NCI-H1436 (cell line): ENCODE results near the gene KRTAP5-2.

ENCODE experiments used
- DNase-seq: peaks from one replicate; lab custom pipeline; 2025; lab: John Stamatoyannopoulos, UW

Gene KRTAP5-2

DNA sequence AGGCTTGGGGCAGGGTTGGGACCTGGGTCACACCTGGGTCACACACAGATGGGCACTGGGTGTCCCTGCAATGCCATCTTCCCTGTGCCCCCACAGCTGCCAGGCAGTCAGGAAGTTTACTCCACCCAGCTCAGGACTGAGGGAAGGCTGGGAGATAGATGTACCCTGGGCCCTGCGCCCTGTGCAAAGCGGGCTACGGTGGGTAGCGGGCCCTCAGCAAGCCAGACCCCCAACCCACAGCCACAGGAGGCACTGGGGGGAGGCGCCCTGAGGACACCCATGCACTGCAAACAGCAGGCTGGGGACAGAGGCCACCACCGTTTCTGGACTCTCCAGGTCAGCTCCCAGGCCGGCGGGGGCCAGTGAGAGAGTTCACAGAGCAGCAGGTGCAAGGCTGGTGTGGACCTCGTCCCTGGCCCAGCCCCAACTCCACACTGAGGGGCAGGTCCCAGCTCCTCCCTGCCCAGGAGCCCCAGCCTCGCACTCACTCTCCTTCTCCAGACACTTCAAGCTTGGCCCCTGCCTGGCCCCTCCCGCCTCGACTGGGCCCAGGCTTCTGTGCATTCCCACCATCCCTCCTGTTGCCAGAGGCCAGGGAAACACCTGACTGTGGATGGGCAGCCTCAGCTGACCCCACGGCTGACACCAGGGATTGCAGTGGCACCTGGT, 30.9 kb downstream of the KRTAP5-2 start:
- no peak for DNase-seq

DNA sequence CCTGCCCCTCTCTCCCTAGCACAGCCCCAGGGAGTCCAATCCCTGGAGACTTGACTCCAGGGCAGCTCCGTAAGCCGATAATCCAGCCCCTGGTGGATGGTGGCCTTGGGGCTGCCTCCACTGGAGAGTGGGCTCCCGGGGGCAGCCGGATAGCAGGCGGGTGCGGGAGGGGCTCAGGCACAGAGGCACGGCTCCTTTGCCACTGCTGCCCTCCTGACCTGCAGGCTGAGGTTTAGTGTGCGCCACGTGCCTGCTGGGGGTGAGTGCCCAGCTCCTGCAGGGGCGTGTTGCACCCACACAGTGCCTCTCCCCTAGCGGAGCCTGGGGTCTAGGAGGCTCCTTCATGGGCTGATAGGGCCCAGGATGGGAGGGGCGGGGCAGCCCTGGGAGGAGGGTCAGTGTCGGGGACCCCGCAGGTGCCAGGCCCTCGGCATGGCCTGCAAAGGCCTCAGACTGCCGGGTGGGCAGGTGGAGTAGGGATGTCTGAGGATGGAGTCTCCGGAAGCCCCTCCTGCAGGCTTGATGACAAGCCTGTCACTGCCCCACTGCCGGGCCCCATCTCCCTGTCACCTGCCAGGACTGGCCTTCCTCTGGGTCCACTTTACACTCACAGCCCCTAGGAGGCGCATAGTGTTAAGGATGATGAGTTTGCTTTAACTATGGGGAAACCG, 31.6 kb downstream of the KRTAP5-2 start:
- no peak for DNase-seq

DNA sequence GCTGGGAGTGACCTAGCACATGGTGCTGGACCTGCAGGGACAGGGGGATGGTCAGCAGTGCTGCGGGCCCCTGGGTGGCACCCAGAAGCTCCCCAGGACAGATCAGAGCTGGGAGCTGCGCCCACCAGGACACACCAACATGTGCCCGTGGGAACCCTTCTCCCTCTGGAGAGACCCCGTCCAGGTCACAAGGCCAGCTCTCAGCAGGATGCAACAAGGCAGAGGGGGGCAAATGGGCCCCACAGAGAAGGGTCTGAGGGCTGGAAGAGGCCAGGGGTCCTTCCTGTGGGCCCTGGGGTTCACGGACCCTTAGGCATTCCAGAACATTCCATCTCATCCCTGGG, 32.2 kb downstream of the KRTAP5-2 start:
- DNase-seq: no peak

DNA sequence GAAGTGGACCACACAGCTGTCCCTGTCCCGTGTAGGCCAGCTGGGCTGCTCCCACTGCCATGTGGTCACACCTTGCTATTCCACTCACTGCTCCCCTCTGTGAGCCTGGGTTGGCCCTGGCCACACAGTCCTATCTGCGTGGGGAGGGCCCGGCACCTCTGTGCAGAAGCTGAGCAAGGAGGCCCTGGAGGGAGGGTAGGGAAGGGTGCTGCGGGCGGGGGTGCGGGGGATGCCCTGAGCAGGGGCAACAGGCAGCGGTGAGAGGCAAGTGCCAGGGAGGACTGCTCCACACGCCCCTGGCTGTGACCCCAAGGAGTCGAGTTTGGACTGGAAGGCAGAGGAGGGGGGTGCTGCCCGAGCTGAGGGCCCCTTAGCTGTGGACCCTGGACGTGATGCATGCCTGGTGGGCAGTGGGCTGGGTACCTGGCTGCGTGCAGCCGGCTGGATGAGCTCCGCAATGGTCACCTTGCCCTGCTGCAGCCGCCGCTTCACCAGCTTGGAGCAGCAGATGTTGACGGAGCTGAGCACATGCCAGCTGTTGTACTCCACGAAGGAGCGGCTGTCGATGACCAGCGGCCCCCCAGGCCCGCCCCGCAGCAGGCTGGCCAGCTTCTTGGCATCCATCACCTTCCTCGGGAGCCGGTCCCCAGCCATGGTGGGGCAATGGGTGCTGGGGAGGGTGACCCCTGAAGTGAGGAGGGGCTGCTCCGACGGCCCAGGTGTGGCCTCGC, 32.8 kb downstream of the KRTAP5-2 start:
- no peak for DNase-seq

DNA sequence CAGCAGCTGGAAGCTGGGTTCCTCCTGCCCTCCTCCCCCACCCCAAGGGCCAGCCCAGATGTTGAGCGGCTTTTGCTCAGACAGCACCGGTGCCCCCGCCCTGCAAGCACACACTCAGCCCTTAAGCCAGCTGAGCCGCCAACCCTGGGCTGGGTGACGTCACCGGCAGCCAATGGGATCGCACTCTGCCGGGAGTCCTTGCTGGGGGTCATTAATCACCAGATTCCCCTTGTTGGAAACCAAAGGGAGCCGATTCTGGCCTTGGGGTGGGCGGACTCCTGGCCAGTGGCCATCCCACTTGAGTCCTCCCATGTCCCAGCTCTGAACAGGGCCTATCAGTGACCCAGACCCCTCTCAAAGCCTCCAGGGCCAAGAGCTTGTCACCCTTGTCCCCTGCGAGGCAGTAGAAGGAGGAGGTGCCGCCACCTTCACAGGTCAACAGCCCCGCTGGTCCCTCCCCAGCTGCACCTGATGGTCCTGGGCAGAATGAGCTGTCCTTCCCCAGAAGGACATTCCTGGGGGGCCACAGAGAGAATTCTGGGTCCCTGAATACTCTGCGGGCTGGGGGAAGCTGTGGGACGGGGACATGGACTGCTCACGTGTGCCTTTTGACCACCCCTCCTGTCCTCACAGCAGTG, 33.4 kb downstream of the KRTAP5-2 start:
- no peak for DNase-seq

DNA sequence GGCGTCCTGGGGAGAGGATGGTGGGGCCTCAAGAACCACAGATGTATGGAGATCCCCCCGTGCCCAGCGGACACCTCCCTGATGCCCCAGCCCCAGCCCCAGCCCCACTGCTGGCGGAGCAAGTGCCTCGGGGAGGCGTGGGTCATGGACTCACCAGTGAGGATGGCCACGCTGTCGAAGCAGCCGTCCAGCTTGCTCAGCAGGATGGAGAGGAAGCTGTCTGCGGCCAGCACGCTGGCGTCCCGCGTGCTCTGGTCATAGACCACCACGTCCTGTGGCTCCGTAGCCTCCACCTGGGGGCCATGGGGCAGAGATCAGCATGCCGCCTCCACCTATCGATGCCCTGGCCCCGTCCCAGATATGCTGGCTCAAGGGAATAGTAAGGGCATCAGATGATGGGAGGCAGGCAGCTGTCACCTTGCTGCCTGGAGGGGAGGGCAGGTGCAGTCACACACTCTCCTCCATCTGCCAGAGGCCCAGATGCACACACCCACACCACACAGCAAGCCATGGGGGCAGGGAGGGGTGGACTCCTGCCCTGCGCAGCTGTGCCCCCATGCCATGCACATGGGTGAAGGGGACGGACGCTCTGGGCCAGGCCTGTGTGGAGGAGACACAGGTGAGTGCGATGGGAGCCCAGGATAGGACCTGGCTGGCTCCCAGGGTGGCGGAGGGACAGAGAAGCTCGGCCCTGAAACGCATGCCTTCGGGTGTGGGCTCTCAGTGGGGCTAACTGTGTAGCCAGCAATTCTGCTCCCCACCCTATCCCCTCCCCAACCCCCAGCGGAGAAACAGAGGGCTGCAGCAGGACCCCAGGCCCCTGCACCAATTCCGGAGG, 34.2 kb downstream of the KRTAP5-2 start:
- DNase-seq: no peak

DNA sequence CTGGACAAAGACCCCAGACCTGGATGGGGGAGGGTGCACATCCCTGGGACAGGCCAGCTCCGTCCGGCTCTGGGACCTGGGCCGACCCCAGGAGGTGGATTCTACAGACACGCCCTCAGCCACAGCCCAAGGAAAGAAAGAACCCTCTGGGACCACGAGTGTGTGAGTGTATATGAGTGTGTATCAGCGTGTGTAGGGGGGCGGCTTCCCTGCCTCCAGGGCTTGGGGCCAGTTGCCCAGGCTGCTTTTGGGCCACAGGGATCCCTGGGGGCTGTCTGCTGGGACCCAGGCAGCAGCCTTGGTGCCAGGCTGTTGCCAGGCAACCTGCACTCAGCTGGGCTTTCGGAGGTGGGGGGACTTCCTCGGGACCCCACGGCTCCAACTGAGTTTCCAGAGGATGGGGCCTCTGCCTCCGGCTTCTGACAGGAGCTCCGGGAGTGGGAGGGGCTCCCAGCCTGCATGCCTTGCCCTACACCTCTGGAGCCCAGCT, 34.9 kb downstream of the KRTAP5-2 start:
- no peak for DNase-seq

DNA sequence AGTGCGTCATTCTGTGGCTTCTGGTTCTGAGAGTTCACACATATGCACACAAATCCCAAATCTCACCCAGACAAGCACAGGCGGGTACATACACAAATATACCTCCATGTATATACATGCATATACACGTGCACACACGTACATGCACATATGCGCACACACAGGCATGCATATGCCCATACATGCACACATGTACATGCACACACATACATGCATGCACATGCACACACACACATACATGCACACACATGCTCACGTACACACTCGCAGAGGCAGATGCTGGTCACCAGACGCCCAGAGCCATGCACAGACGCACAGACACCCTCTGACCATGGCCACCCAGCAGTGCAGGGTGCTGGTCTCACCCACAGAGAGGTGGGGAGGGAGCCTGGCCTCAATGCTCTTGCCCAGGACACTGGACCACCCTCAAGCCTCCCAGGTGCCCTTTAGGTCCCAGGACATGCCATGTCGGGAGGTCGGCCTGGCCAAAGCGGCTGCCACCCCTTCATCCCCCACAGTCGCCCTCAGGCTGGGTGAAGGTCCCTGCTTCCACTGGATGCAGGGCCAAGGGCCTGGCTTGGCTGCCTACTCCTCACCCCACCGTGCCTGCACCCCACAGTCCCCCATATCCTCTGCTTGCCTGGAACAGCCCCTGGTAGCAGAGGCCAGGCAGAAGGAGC, 35.5 kb downstream of the KRTAP5-2 start:
- no peak for DNase-seq

DNA sequence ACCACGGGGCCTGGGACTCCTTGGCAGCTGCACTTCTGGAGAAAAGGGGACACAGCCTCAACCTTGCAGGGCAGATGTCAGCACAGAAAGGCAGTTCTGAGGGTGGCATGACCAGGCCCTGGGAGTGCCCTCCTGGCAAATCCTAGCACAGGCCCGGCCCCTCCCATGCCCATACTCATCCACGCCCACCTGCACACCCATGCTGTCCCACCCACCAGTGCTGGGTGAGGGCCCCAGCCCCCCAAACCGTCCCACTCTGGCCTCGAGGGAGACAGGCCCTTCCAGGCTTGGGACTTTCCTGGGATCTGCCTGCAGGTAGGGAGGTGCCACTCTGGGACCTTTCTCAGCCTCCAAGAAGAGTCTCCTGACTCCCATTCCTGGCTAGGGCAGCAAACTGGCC, 36.1 kb downstream of the KRTAP5-2 start:
- DNase-seq: no peak

DNA sequence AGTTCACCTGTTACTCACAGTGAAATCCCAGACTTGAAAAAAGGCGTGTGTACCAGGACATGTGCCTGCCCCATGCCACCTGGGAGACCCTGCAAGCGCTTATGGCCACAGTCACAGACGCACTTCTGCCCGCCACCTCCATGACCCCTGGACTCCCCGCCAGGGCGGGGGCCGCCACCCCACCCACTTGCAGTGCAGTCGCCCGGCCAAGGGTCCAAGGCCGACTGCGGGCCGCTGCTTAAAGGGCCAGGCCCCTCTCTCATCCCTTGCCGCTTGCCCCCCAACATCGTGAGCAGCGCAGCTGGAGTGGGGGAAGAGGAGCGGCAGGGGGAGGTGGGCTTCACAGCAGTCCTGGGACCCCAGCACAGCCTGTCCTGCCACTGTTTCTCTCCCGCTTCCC, 36.8 kb downstream of the KRTAP5-2 start:
- no peak for DNase-seq

DNA sequence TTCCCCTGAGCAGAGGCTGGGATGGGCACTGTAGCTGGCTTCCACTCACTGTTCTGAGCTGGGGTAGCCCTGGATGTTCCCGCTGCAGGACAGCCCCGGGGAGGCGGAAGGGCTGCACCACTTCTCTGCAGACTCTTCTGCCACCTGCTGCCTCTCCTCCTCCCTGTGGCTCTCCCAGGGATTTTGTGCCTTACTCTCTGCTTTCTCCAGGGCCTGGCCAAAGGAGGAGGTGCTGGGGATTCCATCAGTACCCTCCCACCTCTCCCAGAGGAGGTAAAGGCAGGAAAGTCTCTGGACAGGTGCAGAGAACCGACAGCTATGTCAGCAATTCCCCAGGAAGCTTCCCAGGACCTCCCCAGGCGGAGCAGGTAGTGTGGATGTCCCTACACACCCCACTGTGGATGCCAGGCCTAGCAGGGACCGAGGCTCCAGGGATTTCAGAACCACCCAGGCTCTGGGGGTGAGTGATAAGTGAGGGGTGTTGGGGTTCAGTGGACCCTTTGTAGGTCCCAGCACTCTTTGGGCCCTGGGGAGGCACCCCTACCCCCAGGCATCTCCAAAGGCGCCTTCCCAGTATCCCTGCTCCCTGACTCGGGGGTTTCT, 37.3 kb downstream of the KRTAP5-2 start:
- no peak for DNase-seq

DNA sequence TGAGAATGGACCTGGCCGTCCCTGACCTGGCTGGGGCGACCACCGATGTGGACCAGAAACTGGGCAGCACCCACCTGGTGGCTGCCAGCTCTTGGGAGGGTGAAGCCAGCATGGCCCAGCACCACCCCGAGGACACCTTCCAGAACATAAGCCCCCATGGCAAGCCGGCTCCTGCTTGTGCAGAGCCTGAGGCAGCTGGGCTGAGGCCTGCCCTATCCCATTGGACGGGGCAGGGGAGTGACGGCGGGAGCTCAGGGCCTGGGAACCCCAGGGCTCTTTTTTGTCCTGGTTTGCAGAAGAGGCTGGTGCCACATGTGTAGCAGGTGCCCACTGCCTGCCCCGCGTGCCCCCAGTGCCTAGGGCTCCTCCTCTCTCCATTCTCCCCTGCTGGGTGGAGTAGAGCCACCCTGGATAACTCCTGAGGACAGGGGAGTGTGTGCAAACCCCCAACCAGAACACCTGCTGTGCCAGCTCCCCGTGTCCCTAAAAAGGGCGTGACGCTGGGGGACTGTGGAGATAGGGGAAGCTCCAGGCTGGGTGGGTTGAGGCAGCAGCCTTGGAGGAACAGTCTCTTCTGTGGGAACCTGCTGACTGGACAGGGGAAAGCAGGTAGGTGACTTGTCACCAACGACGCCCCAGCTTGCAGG, 38.0 kb downstream of the KRTAP5-2 start:
- DNase-seq: no peak

DNA sequence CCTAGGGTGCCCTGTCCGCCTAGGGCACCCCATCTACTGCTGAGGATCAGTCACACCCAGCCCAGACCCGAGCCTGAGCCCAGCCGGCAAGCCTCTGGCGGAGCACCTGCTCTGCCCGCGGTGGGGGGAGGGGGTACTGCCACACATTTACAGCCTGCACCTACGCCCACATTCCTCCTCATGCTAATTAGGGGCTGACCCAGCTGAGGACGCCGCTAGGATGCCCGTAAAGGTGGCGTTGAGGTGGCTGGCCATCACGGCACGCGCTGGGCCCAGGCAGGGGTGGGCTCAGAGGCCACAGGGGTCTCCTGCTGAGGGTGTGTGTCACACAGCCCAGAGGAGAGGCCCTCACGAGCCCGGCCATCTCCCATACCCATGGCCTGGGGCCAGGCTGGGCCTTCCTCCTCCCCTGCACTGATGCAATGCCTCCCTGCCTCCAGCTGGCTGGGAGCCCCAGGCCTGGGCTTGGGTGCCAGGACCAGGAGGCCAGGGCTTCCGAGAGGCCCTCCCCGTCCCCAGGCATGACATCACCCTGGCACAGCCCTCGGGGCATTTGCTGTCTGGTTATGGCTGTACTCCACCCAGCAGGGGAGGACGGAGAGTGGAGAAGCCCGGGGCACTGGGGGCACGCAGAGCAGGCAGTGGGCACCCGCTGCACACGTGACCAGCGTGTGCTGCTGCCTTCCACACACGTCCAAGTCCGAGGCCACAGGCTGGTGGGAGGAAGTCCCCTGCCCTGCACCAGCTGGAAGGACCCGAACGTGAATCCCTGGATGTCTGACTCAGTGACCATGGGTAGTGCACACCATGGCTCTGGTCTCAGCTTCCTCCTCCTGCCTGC, 38.8 kb downstream of the KRTAP5-2 start:
- no peak for DNase-seq

DNA sequence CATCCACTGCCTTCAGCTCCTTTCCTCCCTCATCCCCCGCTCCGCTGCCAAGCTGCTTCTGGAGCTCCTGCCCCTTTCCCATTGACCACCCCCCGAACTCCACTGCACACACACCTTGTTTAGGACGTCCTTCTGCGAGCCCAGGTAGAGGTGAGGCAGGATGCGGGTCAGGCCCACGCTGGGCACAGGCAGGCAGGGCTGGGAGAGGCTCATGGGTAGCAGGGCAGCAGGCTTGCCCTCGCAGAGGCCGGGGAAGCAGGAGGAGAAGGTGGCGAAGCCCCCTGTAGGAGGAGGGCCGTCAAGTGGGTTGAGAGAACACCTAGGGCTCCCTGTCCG, 39.4 kb downstream of the KRTAP5-2 start:
- DNase-seq: no peak

DNA sequence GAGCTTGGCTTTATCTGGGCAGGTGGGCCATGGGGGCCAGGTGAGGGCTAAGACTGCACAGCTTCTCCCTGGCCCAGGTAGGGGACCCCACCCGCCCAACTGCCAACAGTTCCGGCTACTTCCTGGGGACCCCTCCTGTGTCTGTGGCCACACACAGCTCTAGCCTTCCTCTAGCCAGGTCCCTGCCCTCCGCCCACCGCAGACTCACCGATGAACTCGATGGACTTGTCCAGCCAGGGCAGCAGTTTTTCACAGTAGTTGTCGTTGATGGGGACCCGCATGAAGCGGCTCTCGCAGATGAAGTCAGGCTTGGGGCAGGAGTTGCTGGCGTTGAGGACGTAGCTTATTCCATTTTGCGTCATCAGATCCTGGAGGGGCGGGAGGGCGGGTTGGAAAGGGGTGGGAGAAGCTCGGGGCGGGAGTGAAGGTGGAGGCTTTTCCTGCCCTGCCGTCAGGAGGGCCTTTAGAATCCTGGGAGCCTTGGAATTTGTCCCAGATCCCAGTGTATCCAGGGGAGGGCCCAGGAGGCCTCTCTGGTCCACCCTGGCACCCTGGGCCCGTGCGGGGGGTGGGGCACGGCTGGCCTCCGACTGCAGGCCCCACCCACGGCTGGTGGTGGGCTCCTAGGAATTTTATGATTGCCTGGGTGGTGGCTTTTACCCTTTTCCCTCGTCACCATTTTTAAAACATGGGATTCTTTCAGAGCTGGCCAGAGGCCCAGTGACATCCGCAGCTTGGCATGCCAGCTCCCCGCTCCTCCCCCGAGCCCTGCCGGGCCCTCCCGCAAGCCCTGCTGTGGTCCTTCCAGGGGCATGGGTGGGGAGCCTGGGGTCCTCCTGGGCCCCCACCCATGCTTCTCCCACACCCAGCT, 40.0 kb downstream of the KRTAP5-2 start:
- DNase-seq: no peak

DNA sequence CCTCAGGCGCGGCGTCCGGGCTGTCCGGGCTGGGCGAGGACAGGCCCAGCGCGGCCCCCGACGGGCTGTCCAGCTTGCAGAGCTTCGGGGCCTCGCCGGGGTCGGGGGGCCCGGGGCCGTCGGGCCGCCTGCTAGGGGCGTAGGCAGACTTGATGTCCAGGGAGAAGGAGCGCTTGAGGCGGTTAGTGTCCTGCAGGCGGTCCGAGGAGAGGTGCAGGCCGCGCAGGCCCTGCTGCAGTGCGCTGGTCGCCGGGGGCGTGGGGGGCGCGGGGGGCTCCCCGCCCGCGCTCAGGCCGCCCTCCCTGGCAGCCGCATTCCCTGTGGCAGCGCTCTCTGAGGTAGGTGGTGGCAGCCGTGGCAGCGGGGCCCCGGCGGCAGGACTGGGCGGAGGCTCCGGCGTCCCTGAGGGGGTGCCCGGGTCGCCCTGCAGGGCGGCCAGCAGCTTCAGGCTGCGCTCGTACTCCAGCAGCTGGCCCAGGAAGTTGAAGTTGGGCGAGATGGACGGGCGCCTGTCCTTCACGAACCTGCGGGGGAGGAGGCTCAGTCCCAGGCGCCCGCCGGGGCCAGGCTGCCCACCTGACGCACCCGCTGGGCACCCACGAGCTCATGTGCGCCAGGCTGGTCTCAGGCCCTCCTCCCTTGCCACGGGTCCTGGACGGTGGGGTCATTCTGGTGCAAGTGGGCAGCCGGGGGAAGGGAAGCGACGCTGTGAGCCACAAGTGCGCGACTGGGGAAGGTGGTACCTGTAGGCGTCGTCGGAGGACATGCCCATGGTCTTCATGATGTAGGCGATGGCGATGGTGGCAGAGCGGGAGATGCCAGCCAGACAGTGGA, 40.8 kb downstream of the KRTAP5-2 start:
- no peak for DNase-seq

DNA sequence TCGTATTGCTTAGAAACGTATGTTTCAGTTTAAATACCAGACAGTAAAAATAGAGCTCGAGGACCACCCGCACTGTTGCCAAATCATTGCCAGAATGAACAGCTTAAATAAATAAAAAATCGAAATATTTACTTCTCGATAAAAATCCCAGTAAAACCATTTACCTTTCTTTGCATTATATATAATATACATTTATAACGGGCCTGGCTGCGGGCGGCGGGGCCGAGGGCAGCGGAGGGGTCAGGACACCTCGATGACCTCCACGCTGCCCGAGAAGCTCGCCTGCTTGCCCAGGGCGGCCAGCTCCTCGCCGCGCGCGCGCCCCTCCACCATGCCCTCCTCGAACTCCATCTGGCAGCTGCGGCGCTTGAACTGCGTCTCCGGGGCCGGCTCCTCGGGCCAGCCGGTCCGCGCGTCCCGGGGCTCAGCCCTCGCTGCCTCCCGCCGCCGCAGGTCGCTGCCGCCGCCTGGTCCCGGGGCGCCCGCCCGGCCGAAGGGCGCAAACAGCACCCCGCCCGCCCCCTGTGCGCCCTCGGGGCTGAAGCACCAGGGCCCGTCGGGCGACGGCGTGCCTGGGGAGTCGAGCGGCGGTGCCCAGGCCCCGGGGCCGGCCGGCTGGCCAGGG, 41.7 kb downstream of the KRTAP5-2 start:
- no peak for DNase-seq
